HEK293T (cell line): ENCODE measurements around the gene MRAP.

Source experiments
- CTCF ChIA-PET: fragments of 350-600 bp; formaldehyde crosslinking; extraction: SDS; loops from one replicate; lab custom pipeline; 2021; ENCODE audit warnings: antibody characterized with exemption, inconsistent platforms; lab: Yijun Ruan, JAX
- POLR2A ChIA-PET: fragments of 350-600 bp; formaldehyde crosslinking; extraction: SDS; loops from one replicate; lab custom pipeline; 2020; ENCODE audit warnings: antibody characterized with exemption, inconsistent platforms; lab: Yijun Ruan, JAX
- DNase-seq: peaks from one replicate; pipeline ENCODE4 v3.0.0; 2012; ENCODE audit warnings: mixed read lengths; ENCODE audit errors: extremely low spot score
- ARNT ChIP-seq: fragments of 450-650 bp; IDR thresholded peaks from 2 replicates; pipeline ENCODE4 v1.6.1; 2017; ENCODE audit warnings: mild to moderate bottlenecking
- BHLHE40 ChIP-seq: fragments of 450-650 bp; IDR thresholded peaks from 2 replicates; pipeline ENCODE4 v1.6.1; 2016; ENCODE audit warnings: mild to moderate bottlenecking, moderate library complexity, borderline replicate concordance
- CTBP1 ChIP-seq: fragments of 450-650 bp; IDR thresholded peaks from 2 replicates; pipeline ENCODE4 v1.6.1; 2016; ENCODE audit warnings: borderline replicate concordance
- ELF4 ChIP-seq: fragments of 450-650 bp; IDR thresholded peaks from 2 replicates; pipeline ENCODE4 v1.6.1; 2017; ENCODE audit warnings: antibody characterized with exemption
- FOXA1 ChIP-seq: fragments of 450-650 bp; IDR thresholded peaks from 2 replicates; pipeline ENCODE4 v1.6.1; 2016; ENCODE audit warnings: mild to moderate bottlenecking
- FOXK2 ChIP-seq: fragments of 450-650 bp; IDR thresholded peaks from 2 replicates; pipeline ENCODE4 v1.6.1; 2016; ENCODE audit warnings: mild to moderate bottlenecking
- FOXM1 ChIP-seq: fragments of 450-650 bp; IDR thresholded peaks from 2 replicates; pipeline ENCODE4 v1.6.1; 2017; ENCODE audit warnings: mild to moderate bottlenecking, borderline replicate concordance
- HDGF ChIP-seq: fragments of 450-650 bp; IDR thresholded peaks from 2 replicates; pipeline ENCODE4 v1.6.1; 2017; ENCODE audit warnings: antibody characterized with exemption, borderline replicate concordance
- L3MBTL2 ChIP-seq: fragments of 450-650 bp; conservative IDR thresholded peaks from 2 replicates; pipeline ENCODE4 v1.6.1; 2016; ENCODE audit warnings: mild to moderate bottlenecking
- LEF1 ChIP-seq: fragments of 450-650 bp; IDR thresholded peaks from 2 replicates; pipeline ENCODE4 v1.6.1; 2017; ENCODE audit warnings: mild to moderate bottlenecking, borderline replicate concordance
- NFRKB ChIP-seq: fragments of 450-650 bp; IDR thresholded peaks from 2 replicates; pipeline ENCODE4 v1.6.1; 2016; ENCODE audit warnings: mild to moderate bottlenecking, moderate library complexity
- PKNOX1 ChIP-seq: fragments of 450-650 bp; IDR thresholded peaks from 2 replicates; pipeline ENCODE4 v1.6.1; 2016
- SP1 ChIP-seq: fragments of 450-650 bp; IDR thresholded peaks from 2 replicates; pipeline ENCODE4 v1.6.1; 2017
- SUZ12 ChIP-seq: fragments of 450-650 bp; IDR thresholded peaks from 2 replicates; pipeline ENCODE4 v1.6.1; 2016; ENCODE audit warnings: mild to moderate bottlenecking
- TARDBP ChIP-seq: fragments of 450-650 bp; IDR thresholded peaks from 2 replicates; pipeline ENCODE4 v1.6.1; 2016
- ZNF384 ChIP-seq: fragments of 450-650 bp; IDR thresholded peaks from 2 replicates; pipeline ENCODE4 v1.6.1; 2016

Gene MRAP

GRCh38 chr21:32314806-32315205 is 16.2 kb downstream of the MRAP start:
- TF ChIP-seq HDGF (no peak), PKNOX1 (no peak), SP1 (no peak), ZNF384 (no peak), NFRKB (no peak), TARDBP (no peak), ELF4 (no peak), CTBP1 (no peak), ARNT (no peak), FOXM1 (no peak), FOXA1 (no peak), L3MBTL2 (no peak)
- ChIA-PET POLR2A (no interaction called here), CTCF (no interaction called here)
- no peak for DNase-seq

GRCh38 chr21:32315511-32316281 is 17.0 kb downstream of the MRAP start:
- CTCF ChIA-PET, result no interaction called here
- no peak for DNase-seq
- TF ChIP-seq ARNT (no peak), TARDBP (no peak)
- POLR2A ChIA-PET, result no interaction called here

DNA sequence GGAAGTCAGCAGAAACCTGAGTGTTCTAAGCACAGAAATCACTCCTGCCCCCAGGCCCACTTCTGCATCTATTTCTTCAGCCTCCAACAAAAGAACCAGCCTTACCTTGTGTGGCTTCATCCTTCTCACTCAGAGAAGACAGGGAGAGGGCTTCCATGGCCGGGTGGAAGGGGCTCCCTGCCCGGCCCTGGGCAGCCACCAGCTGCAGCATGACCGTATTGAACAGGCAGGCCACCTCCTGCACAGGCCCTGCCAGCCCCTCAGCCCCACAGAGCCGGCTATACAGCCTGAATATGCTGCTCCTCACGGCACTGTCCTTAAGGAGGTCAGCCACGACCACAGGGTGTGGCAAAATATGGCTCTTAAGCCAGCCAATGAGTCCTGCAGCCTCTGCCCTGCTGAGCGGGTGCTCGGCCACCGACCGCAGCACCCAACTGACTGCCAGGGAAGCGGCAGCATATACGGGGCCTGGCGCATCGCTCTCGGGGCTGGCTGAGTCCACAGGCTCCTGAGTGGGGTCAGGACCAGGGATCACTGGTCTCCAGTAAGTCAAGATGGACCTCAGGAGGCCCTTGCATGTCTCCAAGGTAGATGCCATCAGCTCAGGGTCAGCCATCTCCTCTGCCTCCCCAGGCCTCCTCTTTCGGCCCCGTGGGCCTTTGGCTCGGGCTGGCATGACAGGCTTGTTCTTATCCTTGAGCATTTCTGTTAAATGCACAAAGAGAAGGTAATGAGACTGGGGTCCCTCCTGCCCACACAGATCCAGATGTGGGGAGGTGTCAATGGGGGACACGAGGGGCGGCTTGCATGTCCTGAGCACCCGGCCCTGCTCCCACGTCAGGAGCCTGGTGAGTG is 17.9 kb downstream of the MRAP start:
- no peak for DNase-seq
- POLR2A ChIA-PET, result no interaction called here
- no peak for TF ChIP-seq FOXM1
- no peak for TF ChIP-seq FOXA1
- TF ChIP-seq ELF4, result no peak
- TF ChIP-seq PKNOX1, result no peak
- no peak for TF ChIP-seq BHLHE40
- TF ChIP-seq ZNF384, result no peak
- no peak for TF ChIP-seq SUZ12
- TF ChIP-seq NFRKB, result no peak
- TF ChIP-seq LEF1, result no peak
- no peak for TF ChIP-seq TARDBP
- TF ChIP-seq CTBP1, result no peak
- no peak for TF ChIP-seq FOXK2
- TF ChIP-seq L3MBTL2, result no peak
- TF ChIP-seq HDGF, result no peak
- TF ChIP-seq ARNT, result no peak
- CTCF ChIA-PET, result no interaction called here

DNA sequence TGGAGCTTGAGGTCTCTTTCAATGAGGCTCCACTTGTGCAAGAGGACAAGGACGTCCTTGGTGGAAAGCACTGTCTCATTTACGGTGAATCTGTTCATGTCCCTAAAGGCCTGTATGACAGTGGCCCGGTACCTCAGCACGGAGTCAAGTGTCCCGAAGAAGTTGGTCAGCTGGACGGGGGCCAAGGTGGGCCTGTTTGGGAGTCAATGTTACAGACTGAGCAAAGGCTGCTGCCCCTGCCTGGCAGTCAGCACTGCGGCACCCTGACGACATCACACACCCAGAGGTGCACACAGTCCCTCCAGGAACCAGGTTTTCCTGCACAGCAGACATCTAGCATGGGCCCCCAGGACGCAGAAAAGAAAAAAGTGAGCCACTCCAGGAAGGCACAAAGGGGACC is 19.1 kb downstream of the MRAP start:
- TF ChIP-seq HDGF (no peak), ELF4 (no peak), ZNF384 (no peak), FOXA1 (no peak), FOXK2 (no peak), LEF1 (no peak), BHLHE40 (no peak), SP1 (no peak), PKNOX1 (no peak), FOXM1 (no peak), CTBP1 (no peak), TARDBP (no peak), NFRKB (no peak), SUZ12 (no peak)
- POLR2A ChIA-PET, result no interaction called here
- CTCF ChIA-PET, result no interaction called here
- no peak for DNase-seq

GRCh38 chr21:32319012-32319411 is 20.4 kb downstream of the MRAP start:
- no peak for DNase-seq
- CTCF ChIA-PET, result no interaction called here
- POLR2A ChIA-PET, result no interaction called here
- no peak for TF ChIP-seq CTBP1
- no peak for TF ChIP-seq LEF1
- no peak for TF ChIP-seq HDGF
- TF ChIP-seq SP1, result no peak
- no peak for TF ChIP-seq BHLHE40
- TF ChIP-seq ARNT, result no peak
- no peak for TF ChIP-seq SUZ12
- TF ChIP-seq L3MBTL2, result no peak
- no peak for TF ChIP-seq NFRKB
- TF ChIP-seq ZNF384, result no peak
- no peak for TF ChIP-seq FOXK2
- no peak for TF ChIP-seq PKNOX1
- TF ChIP-seq FOXA1, result no peak
- TF ChIP-seq TARDBP, result no peak
